ENCODE measurements around the gene CISD3. TPM values are rescaled to one million over a fixed set of nuclear protein-coding genes. Genes with fewer than 3 reads are reported as not detected.

CISD3 gene
- total and polyA plus RNA-seq, 2 of the 4 experiments (the other 2 are of a cell fraction): 1.3 to 14.1 TPM

- BruUV-seq (replicated peaks): no TSS peak
- Histone ChIP-seq H4K5ac (ENCODE audit: low read depth, low read length) (no peak overlapping the region), H2BK15ac (ENCODE audit: low read depth, low read length) (no peak overlapping the region), H3K56ac (ENCODE audit: extremely low read depth, insufficient read depth, low read length) (no peak overlapping the region), H4K91ac (ENCODE audit: insufficient read depth, low read depth, low read length) (no peak overlapping the region), H4K20me1 (ENCODE audit: insufficient read depth, low read length) (no peaks in the 10 kb centered on the region), H2BK120ac (ENCODE audit: low read depth, low read length) (no peak overlapping the region), H3K23ac (ENCODE audit: low read depth, low read length) (no peak overlapping the region), H3K9me3 (ENCODE audit: control insufficient read depth, insufficient read depth, low read length) (no peaks in the 10 kb centered on the region), H3K14ac (replicated peaks; ENCODE audit: low read depth, low read length) (no peak overlapping the region), H2AK9ac (replicated peaks; ENCODE audit: low read depth, low read length, poor library complexity) (no peak overlapping the region), H2BK20ac (ENCODE audit: low read depth, low read length) (no peak overlapping the region), H3K4me1 (ENCODE audit: control insufficient read depth, insufficient read depth, low read length) (no peaks in the 10 kb centered on the region), H3K36me3 (ENCODE audit: control insufficient read depth, insufficient read depth, low read length) (peaks cover 71% of the 10 kb centered on the region), H3K4me3 (ENCODE audit: insufficient read depth, low read depth, low read length) (no peak overlapping the region), H2BK5ac (ENCODE audit: low read depth, low read length, poor library complexity, severe bottlenecking) (no peak overlapping the region), H2AFZ (replicated peaks; ENCODE audit: low read length, poor library complexity) (no peak overlapping the region), H3K27me3 (ENCODE audit: control insufficient read depth, insufficient read depth, low read length) (no peaks in the 10 kb centered on the region), H3K9me1 (ENCODE audit: insufficient read depth, low read length) (no peaks in the 10 kb centered on the region), H3K18ac (ENCODE audit: low read depth, low read length) (no peak overlapping the region), H3K9ac (ENCODE audit: low read depth, low read length) (no peak overlapping the region), H3K4me2 (ENCODE audit: low read depth, low read length) (no peak overlapping the region), H2AK5ac (ENCODE audit: low read depth, low read length) (no peak overlapping the region), H4K8ac (ENCODE audit: low read depth in 2 of 2, low read length in 2 of 2) (no peak overlapping the region), H3K4ac (ENCODE audit: low read depth, low read length) (no peak overlapping the region), H3K27ac (ENCODE audit: insufficient read depth, low read length) (no peak overlapping the region), H3K79me1 (ENCODE audit: low read depth in 1 of 2, low read length in 2 of 2) (no peaks in the 10 kb centered on the region)
- no peak for ATAC-seq (ENCODE audit: low read depth)
- ChIA-PET CTCF (no interaction called here), POLR2A (ENCODE audit: unreplicated experiment) (no interaction called here)
- in situ Hi-C loops (cut with MboI; ENCODE audit: low sequenced_read_pairs): no loop called here
- dilution Hi-C loops (cut with HindIII; ENCODE audit: low sequenced_read_pairs, unreplicated experiment): no loop called here
- TF ChIP-seq CHD1 (IDR thresholded peaks at IDR 0.05; ENCODE audit: low read depth, low read length) (no peak), RCOR1 (IDR thresholded peaks at IDR 0.05; ENCODE audit: insufficient replicate concordance, low read length) (no peak), RAD21 (IDR thresholded peaks at IDR 0.05; ENCODE audit: low read length) (no peak), RFX5 (IDR thresholded peaks at IDR 0.05; ENCODE audit: low read depth, low read length) (no peak), SMC3 (IDR thresholded peaks at IDR 0.05; ENCODE audit: low read depth, low read length) (no peak), MXI1 (IDR thresholded peaks at IDR 0.05; ENCODE audit: borderline replicate concordance, low read depth, low read length) (no peak), MAZ (IDR thresholded peaks at IDR 0.05; ENCODE audit: borderline replicate concordance, low read depth, low read length) (no peak), CTCF (conservative IDR thresholded peaks at IDR 0.05; ENCODE audit: low read depth, low read length) (no peak)
- intact Hi-C loops (cut with micrococcal nuclease): no loop called here
- 95% methylated on average over 6 of the region's 12 CpGs; no CpG with 5 or more reads in 1 of the 2 experiments for WGBS, 2 experiments (ENCODE audit: extremely low coverage in 2 of 2, insufficient read length in 1 of 2)
- no peak for DNase-seq
These were observed 12.9 kb upstream of the CISD3 start for GRCh38 chr17:38717139-38717745.
